ENCODE results near the gene SHROOM2.

SHROOM2 gene

GRCh38 chrX:9942086-9942485 lies 155.9 kb downstream of the SHROOM2 start:
- DNase-seq (ENCODE audit: low read depth, low spot score), result no peak

- no peak for DNase-seq (ENCODE audit: low read depth, low spot score)
Observed at GRCh38 chrX:9943420-9943819, 157.2 kb downstream of the SHROOM2 start.

GRCh38 chrX:9947131-9947794 lies 161.0 kb downstream of the SHROOM2 start:
- no peak for DNase-seq (ENCODE audit: low read depth, low spot score)

GRCh38 chrX:9948406-9948805 lies 162.2 kb downstream of the SHROOM2 start:
- no peak for DNase-seq (ENCODE audit: low read depth, low spot score)

GRCh38 chrX:9952300-9952699 lies 166.1 kb downstream of the SHROOM2 start:
- no peak for DNase-seq (ENCODE audit: low read depth, low spot score)

- DNase-seq (ENCODE audit: low read depth, low spot score), result no peak
Observed at GRCh38 chrX:9953396-9953795, 167.2 kb downstream of the SHROOM2 start.

- DNase-seq (ENCODE audit: low read depth, low spot score), result no peak
Observed at GRCh38 chrX:9955506-9955905, 169.3 kb downstream of the SHROOM2 start.

GRCh38 chrX:9957743-9958142 lies 171.5 kb downstream of the SHROOM2 start:
- DNase-seq (ENCODE audit: low read depth, low spot score), result no peak

- DNase-seq (ENCODE audit: low read depth, low spot score), result no peak
Observed at GRCh38 chrX:9958183-9958582, 172.0 kb downstream of the SHROOM2 start.

GRCh38 chrX:9961750-9962149 lies 175.5 kb downstream of the SHROOM2 start:
- no peak for DNase-seq (ENCODE audit: low read depth, low spot score)

GRCh38 chrX:9966775-9967408 lies 180.7 kb downstream of the SHROOM2 start, which contains the start of gene CLDN34:
Gene CLDN34, plus strand, starts transcription at chrX:9967358. Its CDS starts 0 bp downstream, at chrX:9967358.
- no peak for DNase-seq (ENCODE audit: low read depth, low spot score)

GRCh38 chrX:9977635-9978034 lies 191.4 kb downstream of the SHROOM2 start:
- no peak for DNase-seq (ENCODE audit: low read depth, low spot score)

- DNase-seq (ENCODE audit: low read depth, low spot score), result no peak
Observed at GRCh38 chrX:9980401-9980800, 194.2 kb downstream of the SHROOM2 start.

- DNase-seq (ENCODE audit: low read depth, low spot score), result no peak
Observed at GRCh38 chrX:9980927-9981326, 194.7 kb downstream of the SHROOM2 start.

- no peak for DNase-seq (ENCODE audit: low read depth, low spot score)
Observed at GRCh38 chrX:9983441-9983840, 197.2 kb downstream of the SHROOM2 start.

- DNase-seq (ENCODE audit: low read depth, low spot score), result no peak
Observed at GRCh38 chrX:9983846-9984245, 197.6 kb downstream of the SHROOM2 start.

GRCh38 chrX:9988762-9989161 lies 202.5 kb downstream of the SHROOM2 start:
- no peak for DNase-seq (ENCODE audit: low read depth, low spot score)

- DNase-seq (ENCODE audit: low read depth, low spot score), result no peak
Observed at GRCh38 chrX:9992061-9992460, 205.8 kb downstream of the SHROOM2 start.

GRCh38 chrX:9992724-9993123 lies 206.5 kb downstream of the SHROOM2 start:
- no peak for DNase-seq (ENCODE audit: low read depth, low spot score)

GRCh38 chrX:9995855-9996339 lies 209.7 kb downstream of the SHROOM2 start:
- no peak for DNase-seq (ENCODE audit: low read depth, low spot score)

GRCh38 chrX:9997041-9997440 lies 210.8 kb downstream of the SHROOM2 start:
- no peak for DNase-seq (ENCODE audit: low read depth, low spot score)

- DNase-seq (ENCODE audit: low read depth, low spot score), result no peak
Observed at GRCh38 chrX:9997524-9997923, 211.3 kb downstream of the SHROOM2 start.
